MM.1S (cell line): Measurements from ENCODE around the gene TSHZ2.

Source experiments
- EZH2 ChIP-seq: fragments of 300-600 bp; sonication (generic); optimal IDR thresholded peaks from 2 replicates; pipeline ENCODE3; 2017; ENCODE audit warnings: low read depth, mild to moderate bottlenecking, antibody characterized with exemption, low read length, mixed read lengths
- EZH2phosphoT487 ChIP-seq: fragments of 300-600 bp; sonication (generic); IDR thresholded peaks from 2 replicates; pipeline ENCODE4 v1.6.1; 2018; ENCODE audit warnings: antibody characterized with exemption, low read length
- TF ChIP-seq, protein P1 (sequence below): fragments of 300-600 bp; sonication (generic); IDR thresholded peaks from 2 replicates; pipeline ENCODE4 v1.5.1; 2016; ENCODE audit warnings: antibody characterized with exemption, low read length, mixed read lengths

DNA sequence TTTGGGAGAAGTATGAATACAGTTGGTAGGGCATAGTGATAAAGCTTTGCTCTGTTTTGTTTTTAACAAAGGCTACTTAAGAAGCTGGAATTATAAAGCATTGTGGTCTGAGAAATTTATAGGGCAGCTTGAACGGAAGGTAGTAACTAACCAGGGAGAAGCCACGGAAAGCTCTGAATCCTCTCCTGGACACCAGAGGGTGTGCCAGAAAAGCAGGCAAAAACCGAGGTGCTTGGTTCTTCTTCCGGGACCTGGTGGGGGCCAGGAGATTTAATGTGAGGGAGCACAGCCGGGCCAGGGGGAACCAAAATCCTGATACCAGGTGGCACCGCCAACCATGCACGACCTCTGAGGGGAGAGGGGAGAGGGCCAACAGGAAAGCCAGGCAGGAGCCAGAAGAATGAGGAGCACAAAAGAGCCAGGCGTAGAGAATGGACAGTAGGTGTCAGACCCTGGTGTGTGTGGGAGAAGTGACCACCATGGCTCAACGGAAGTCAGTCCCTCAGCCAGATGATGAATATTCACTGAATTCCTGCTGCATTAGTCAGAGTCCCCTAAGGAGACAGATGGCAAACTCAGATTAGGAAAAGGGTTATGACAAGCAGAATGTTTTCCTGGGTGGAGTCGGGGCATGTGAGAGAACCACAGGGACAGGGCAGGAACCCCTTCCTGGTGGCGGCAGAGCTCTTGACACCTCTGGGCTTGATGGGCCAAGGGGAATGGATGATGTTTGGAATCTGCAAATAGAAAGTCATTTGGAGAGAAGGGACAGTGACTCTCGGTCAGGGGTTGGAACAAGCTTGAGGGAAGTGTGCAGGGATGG, 359.2 kb downstream of the TSHZ2 start:
- TF ChIP-seq EZH2 (no peak), EZH2phosphoT487 (no peak)
- TF ChIP-seq, protein P1, sequence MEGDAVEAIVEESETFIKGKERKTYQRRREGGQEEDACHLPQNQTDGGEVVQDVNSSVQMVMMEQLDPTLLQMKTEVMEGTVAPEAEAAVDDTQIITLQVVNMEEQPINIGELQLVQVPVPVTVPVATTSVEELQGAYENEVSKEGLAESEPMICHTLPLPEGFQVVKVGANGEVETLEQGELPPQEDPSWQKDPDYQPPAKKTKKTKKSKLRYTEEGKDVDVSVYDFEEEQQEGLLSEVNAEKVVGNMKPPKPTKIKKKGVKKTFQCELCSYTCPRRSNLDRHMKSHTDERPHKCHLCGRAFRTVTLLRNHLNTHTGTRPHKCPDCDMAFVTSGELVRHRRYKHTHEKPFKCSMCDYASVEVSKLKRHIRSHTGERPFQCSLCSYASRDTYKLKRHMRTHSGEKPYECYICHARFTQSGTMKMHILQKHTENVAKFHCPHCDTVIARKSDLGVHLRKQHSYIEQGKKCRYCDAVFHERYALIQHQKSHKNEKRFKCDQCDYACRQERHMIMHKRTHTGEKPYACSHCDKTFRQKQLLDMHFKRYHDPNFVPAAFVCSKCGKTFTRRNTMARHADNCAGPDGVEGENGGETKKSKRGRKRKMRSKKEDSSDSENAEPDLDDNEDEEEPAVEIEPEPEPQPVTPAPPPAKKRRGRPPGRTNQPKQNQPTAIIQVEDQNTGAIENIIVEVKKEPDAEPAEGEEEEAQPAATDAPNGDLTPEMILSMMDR: no peak
